DOHH2 (cell line): ENCODE data around the gene PPM1H.
"Not testable (repeated sequence)": the region's sequence is repeated elsewhere in the genome, so short reads cannot be mapped to it uniquely, and the experiment has no call there.

Source experiments
- H3F3A ChIP-seq: fragments of 200-600 bp; sonication (generic), shearing (Covaris generic); 2 replicates; pipeline ENCODE4 v1.6.0; 2016; ENCODE audit warnings: antibody characterized with exemption, mild to moderate bottlenecking; ENCODE audit not compliant: control insufficient read depth, insufficient read depth
- H3K27ac ChIP-seq: fragments of 200-600 bp; sonication (generic); 2 replicates; pipeline ENCODE4 v1.5.1; 2014; ENCODE audit warnings: low read depth, mild to moderate bottlenecking, low read length, moderate library complexity
- H3K27me3 ChIP-seq: fragments of 200-600 bp; sonication (generic); 2 replicates; pipeline ENCODE4 v1.6.1; 2014; ENCODE audit warnings: mild to moderate bottlenecking, low read length, mixed read lengths; ENCODE audit not compliant: control insufficient read depth
- H3K36me3 ChIP-seq: fragments of 200-600 bp; sonication (generic); 2 replicates; pipeline ENCODE4 v1.6.1; 2014; ENCODE audit warnings: mild to moderate bottlenecking, low read length, moderate library complexity, mixed read lengths; ENCODE audit not compliant: control insufficient read depth
- H3K4me1 ChIP-seq: fragments of 200-600 bp; sonication (generic); 2 replicates; pipeline ENCODE4 v1.6.1; 2014; ENCODE audit warnings: mild to moderate bottlenecking, low read length, mixed read lengths; ENCODE audit not compliant: control insufficient read depth
- H3K4me2 ChIP-seq: fragments of 200-600 bp; sonication (generic); 2 replicates; pipeline ENCODE4 v1.6.0; 2014; ENCODE audit warnings: mild to moderate bottlenecking, low read length, moderate library complexity
- H3K4me3 ChIP-seq: fragments of 200-600 bp; sonication (generic); 2 replicates; pipeline ENCODE4 v1.5.1; 2014; ENCODE audit warnings: mild to moderate bottlenecking, low read length, mixed read lengths
- H3K79me2 ChIP-seq: fragments of 200-600 bp; sonication (generic); 2 replicates; pipeline ENCODE4 v1.6.1; 2014; ENCODE audit warnings: mild to moderate bottlenecking, low read length, mixed read lengths; ENCODE audit not compliant: control insufficient read depth
- H3K9me2 ChIP-seq: fragments of 200-600 bp; sonication (generic); replicated peaks from 2 replicates; pipeline ENCODE4 v1.6.1; 2014; ENCODE audit warnings: mild to moderate bottlenecking, low read length, mixed read lengths; ENCODE audit not compliant: control insufficient read depth
- H3K9me3 ChIP-seq: fragments of 200-600 bp; sonication (generic); 2 replicates; pipeline ENCODE4 v1.6.1; 2014; ENCODE audit warnings: antibody characterized with exemption, low read length, mixed read lengths; ENCODE audit not compliant: control insufficient read depth, insufficient read depth
- H4K20me1 ChIP-seq: fragments of 200-600 bp; sonication (generic); 2 replicates; pipeline ENCODE4 v1.6.0; 2014; ENCODE audit warnings: low read depth, mild to moderate bottlenecking, antibody characterized with exemption, low read length, moderate library complexity; ENCODE audit not compliant: control insufficient read depth, insufficient read depth
- CTCF ChIP-seq: fragments of 200-600 bp; sonication (generic); IDR thresholded peaks from one replicate; pipeline ENCODE4 v1.5.1; 2014; ENCODE audit warnings: antibody characterized with exemption, mild to moderate bottlenecking, low read depth, low read length; ENCODE audit not compliant: poor library complexity, severe bottlenecking
- EZH2phosphoT487 ChIP-seq: fragments of 200-600 bp; sonication (generic); IDR thresholded peaks from 2 replicates; pipeline ENCODE4 v1.6.1; 2017; ENCODE audit warnings: borderline replicate concordance, mild to moderate bottlenecking, antibody characterized with exemption, low read length, moderate library complexity, mixed read lengths

Gene PPM1H

GRCh38 chr12:62732861-62733427, 202.0 kb downstream of the PPM1H start:
- Histone ChIP-seq H3K79me2 (no peaks in the 10 kb centered on the region), H3K9me3 (no peaks in the 10 kb centered on the region), H3F3A (no peaks in the 10 kb centered on the region), H3K27ac (no peak overlapping the region), H3K9me2 (no peaks in the 10 kb centered on the region), H3K4me1 (no peaks in the 10 kb centered on the region), H3K27me3 (no peaks in the 10 kb centered on the region), H3K36me3 (no peaks in the 10 kb centered on the region), H3K4me2 (no peak overlapping the region), H3K4me3 (no peak overlapping the region), H4K20me1 (no peaks in the 10 kb centered on the region)
- TF ChIP-seq CTCF (no peak), EZH2phosphoT487 (no peak)

- H3K4me1 ChIP-seq, result no peaks in the 10 kb centered on the region
Observed at GRCh38 chr12:62731055-62731820, 203.7 kb downstream of the PPM1H start.

GRCh38 chr12:62730649-62731048, 204.3 kb downstream of the PPM1H start:
- no peaks in the 10 kb centered on the region for H3K27me3 ChIP-seq
- no peaks in the 10 kb centered on the region for H3K36me3 ChIP-seq
- no peak overlapping the region for H3K4me2 ChIP-seq
- no peaks in the 10 kb centered on the region for H3K9me3 ChIP-seq
- TF ChIP-seq EZH2phosphoT487, result no peak
- H3K27ac ChIP-seq, result no peak overlapping the region
- no peak overlapping the region for H3K4me3 ChIP-seq
- no peaks in the 10 kb centered on the region for H4K20me1 ChIP-seq
- no peaks in the 10 kb centered on the region for H3K4me1 ChIP-seq
- no peaks in the 10 kb centered on the region for H3F3A ChIP-seq
- no peaks in the 10 kb centered on the region for H3K9me2 ChIP-seq
- H3K79me2 ChIP-seq, result no peaks in the 10 kb centered on the region

More at GRCh38 chr12:62731055-62731820, 203.7 kb downstream of the PPM1H start:
- H3K4me2 ChIP-seq, result no peak overlapping the region
- no peaks in the 10 kb centered on the region for H3K9me2 ChIP-seq
- no peak overlapping the region for H3K27ac ChIP-seq
- no peaks in the 10 kb centered on the region for H3K36me3 ChIP-seq
- no peaks in the 10 kb centered on the region for H3F3A ChIP-seq
- no peaks in the 10 kb centered on the region for H3K79me2 ChIP-seq
- TF ChIP-seq EZH2phosphoT487 (no peak), CTCF (no peak)
- no peaks in the 10 kb centered on the region for H4K20me1 ChIP-seq
- no peaks in the 10 kb centered on the region for H3K27me3 ChIP-seq
- H3K9me3 ChIP-seq, result no peaks in the 10 kb centered on the region
- no peak overlapping the region for H3K4me3 ChIP-seq

GRCh38 chr12:62729579-62730544, 205.1 kb downstream of the PPM1H start:
- not testable (repeated sequence) for H3K4me3 ChIP-seq, H3K79me2 ChIP-seq, H3F3A ChIP-seq, H3K4me2 ChIP-seq, H3K9me3 ChIP-seq, H4K20me1 ChIP-seq, H3K27ac ChIP-seq, H3K36me3 ChIP-seq, H3K4me1 ChIP-seq, H3K9me2 ChIP-seq, H3K27me3 ChIP-seq
